Pons (tissue), 1 donor: ENCODE results near the gene MEX3B.

ENCODE experiments used
- DNase-seq: peaks from one replicate; pipeline ENCODE4 v3.0.0-alpha.2; 2016; ENCODE audit warnings: low spot score

Gene MEX3B

DNA sequence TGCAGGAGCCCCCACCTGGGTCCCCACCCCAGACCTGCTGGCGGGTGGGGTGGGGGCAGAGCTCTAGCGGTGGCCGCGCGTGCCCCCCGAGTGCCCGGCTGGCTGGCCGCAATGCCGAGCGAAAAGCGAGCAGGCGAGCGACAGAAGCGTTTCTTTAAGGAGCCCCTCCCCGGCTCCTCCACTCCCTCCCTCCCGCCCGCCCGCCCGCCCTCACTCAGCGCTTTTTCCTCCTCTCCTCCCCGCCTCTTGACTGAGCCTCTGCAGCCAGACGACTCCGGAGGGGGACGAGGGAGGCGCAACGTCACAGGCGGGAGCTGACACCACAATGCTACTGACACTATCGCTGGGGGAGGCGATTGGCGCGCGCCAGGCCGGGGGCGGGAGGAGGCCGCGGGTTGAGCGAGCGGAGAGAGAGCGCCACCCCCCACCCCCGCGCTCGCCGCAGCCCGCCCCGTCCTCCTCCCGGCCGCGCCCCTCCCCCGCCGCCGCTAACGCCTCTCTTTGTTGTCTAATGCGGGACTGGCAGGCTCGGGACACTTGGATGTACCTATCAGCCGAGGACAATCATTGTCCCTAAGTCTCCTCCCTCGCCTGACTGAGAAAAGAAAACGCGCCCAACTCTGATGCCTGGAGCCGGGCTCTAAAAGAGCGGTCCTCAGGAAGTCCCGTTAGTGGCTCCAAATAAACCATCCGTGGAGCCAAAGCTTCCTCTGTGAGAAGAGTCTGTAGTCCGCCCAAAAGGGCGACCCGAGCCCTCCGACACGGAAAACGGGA is at the start of gene MEX3B:
Gene MEX3B (minus strand): TSS at position 127 of the 774 bp plus-strand sequence. CDS start 313 bp downstream, outside the sequence.
- peak; percentile 97 for DNase-seq

- DNase-seq = no peak
Observed at GRCh38 chr15:82093774-82094211, 48.0 kb upstream of the MEX3B start.

- no peak for DNase-seq
Observed at GRCh38 chr15:82093325-82093724, 47.5 kb upstream of the MEX3B start.

- DNase-seq = no peak
Observed at GRCh38 chr15:82091636-82092140, 45.9 kb upstream of the MEX3B start.

- DNase-seq = no peak
Observed at GRCh38 chr15:82086243-82086995, 40.6 kb upstream of the MEX3B start.

DNA sequence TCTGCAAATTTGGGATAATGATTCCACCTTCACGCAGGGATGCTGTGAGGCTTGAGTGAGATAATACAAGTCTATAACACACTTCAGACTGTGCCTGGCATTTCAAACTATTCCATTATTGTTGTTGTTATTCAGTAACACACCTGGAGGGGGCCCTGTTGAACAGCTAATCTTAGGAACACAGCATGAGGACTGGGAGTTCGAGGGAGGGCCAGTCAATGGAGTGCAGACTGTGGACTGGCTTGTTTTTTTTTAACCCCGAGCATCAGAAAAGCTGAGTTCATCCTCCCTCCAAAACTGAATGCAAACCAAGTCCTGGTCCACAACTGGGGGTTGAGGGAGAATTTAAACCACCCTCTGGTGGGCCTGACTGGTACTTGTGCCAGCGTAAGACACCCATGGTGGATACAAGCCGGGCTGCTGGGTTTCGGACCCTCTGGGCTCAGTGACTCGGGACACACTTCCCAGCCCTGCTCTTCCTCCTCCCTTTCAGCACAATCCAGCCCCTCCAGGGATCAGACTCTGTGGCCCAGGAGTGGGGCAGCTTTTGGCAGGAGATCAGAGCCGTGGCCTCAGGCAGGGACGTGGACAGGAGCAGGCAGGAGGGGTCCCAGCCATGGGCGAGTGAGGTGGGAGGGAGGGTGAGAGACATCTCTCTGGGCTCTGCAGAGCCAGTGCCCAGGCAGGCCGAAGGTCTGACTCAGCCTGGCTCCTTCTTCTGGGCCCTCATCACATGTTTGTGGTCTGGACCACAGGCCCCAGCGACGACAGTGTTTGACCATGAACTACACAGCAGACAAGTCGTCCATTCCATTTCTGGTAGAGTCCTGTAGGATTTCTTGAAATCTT is 36.3 kb upstream of the MEX3B start:
- DNase-seq = no peak

DNA sequence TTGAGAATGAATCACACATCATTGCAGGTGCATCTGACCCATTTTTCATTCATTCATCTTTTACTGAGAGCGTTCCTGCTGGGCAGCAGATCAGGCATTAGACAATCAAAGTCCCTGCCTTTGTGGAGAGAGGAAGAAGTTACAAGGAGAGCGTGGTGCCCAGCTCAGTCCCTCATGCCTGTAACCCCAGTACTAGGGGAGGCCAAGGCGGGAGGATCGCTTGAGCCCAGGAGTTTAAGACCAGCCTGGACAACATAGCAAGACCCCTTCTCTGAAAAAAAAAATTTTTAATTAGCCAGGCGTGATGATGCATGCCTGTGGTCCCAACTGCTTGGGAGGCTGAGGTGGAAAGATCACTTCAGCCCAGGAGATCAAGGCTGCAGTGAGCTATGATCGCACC is 35.0 kb upstream of the MEX3B start:
- DNase-seq = no peak

DNA sequence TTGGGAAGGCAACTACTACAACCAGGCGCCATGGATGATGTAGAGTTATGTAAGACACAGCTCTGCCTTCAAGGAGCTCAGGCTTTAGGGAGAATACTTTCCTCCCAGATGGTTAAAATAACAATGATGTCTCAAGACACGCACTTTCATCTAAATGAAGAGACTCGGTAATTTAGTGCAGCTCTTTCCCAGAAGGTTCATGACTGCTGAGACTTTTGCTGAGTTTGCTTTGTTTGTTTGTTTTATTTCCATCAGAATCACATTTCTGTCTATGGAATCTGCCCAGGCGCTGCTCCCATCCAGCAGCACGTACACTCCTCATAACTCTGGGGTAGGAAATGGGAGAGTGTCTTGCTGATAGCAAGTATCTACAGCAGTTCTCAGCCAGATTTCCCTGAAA is 33.9 kb upstream of the MEX3B start:
- DNase-seq = no peak

DNA sequence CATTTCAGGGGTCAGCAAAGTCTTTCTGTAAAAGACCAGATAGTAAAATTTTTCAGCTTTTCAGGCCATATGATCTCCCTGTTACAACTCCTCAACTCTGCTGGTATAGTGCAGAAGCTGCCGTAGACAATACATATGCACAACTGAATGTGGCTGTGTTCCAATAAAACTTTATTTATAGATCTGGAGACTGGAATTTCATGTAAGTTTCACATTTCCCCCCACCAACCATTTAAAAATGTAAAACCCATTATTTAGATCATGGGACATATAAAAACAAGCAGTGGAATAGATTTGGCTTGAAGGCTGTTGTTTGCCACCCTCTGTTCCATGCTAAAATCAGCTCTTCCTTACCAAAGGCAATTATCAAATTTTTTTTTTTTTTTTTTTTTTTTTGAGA is 28.8 kb upstream of the MEX3B start:
- DNase-seq = no peak

DNA sequence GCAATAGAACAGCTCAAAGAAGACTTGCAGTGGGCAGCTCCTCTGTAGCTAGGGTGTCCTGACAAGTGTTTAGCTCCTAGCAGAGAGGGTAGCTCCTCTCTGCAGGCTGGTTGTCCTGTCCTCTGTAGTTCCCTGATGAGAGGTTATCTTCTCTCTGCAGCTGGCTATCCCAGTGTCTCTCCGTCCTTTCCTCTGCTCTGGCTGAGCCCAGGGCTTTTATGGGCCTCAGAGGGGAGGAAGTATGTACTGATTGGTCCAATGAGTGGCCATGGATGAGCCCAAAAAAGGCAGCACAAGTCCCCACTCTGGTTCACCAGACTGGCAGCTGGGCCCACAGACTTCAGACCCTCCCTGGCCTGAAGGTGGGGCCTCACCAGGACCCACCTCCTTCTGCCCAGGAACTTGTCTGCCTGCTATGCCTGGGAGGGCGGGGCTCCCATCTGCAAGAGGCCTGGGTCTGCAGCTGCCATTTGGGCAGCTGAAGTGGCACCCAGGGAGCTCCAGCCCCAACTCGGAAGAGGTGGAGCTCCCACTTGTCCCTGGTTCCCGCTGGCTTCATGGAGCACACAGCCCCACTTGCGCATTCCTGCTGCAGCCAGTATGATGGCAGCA is 27.2 kb upstream of the MEX3B start:
- DNase-seq = no peak

DNA sequence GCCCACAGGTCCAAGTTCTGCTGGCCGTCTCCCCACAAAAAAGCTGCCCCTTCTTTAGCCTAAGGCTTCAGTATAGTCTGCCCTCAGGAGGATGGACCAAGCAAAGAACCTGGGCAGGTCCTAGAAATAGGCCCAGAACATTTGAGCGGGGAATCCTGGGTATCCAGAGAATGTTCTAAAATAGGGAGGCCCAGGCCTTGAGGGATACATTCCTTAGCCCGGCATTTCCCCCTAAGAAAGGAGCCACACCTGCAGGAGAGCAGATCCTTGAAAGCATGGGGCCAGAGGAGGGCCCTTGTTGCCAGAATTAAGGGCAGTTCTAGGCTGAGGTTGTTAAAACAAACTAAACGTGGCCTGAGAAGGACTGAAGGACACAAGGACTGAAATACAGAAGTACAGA is 20.6 kb upstream of the MEX3B start:
- no peak for DNase-seq

GRCh38 chr15:82064824-82065223 is 19.0 kb upstream of the MEX3B start:
- DNase-seq = no peak

- no peak for DNase-seq
Observed at GRCh38 chr15:82062479-82063454, 16.9 kb upstream of the MEX3B start.

DNA sequence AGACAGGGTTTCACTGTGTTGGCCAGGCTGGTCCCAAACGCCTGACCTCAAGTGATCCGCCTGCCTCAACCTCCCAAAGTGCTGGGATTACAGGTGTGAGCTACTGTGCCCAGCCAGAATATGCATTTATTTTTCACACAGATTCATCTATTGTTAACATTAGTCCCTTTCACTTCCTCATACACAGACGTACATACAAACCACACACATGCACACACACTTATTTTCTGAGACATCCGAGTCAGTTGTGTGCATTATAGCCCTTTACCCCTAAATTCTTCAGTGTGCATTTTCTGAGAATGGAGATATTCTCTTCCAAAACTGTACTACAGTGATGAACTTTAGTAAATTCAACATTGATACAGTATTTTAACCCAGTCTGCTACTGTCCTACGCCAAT is 15.0 kb upstream of the MEX3B start:
- DNase-seq = no peak

GRCh38 chr15:82058517-82059204 is 12.8 kb upstream of the MEX3B start:
- no peak for DNase-seq

DNA sequence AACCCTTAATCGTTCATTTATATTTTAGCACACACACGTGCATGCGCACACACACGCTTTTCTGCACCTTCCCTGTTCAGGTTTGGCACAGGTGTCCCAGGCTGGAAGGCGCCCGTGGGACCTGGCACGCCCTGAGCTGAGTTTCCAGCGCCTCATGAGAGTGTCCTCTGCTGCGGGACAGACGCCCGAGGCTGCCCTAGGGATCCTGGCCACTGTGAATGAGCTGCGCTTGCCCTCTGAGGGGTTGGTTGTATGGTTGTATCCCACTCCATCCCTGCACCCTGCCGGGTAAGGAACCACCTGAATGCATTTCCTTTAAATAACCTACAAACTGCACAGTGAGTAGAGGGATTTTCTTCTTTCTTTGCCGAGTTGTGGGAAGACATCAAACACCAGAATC is 12.2 kb upstream of the MEX3B start:
- no peak for DNase-seq

- no peak for DNase-seq
Observed at GRCh38 chr15:82056958-82057823, 11.4 kb upstream of the MEX3B start.

GRCh38 chr15:82052751-82053150 is 6.9 kb upstream of the MEX3B start:
- no peak for DNase-seq

DNA sequence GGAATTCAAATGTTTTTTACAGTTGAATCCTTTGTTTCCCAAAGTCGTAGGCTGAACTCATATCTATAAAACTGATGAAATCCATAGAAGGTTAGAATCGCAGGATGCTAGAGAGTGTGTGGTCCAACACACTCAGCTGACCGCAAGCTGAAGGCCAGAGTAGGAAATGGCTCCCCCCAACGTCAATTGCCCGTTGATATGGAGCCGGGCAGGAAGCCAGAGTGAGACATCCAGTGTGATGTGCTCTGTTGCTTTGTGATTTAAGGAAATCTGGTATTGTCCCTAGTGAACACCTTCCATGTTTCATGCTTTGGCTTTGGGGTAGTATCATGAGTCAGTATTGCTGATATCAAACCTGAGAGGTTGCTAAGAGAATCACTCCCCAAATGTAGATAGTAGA is 5.8 kb upstream of the MEX3B start:
- peak; percentile 52 for DNase-seq
